Activated naive CD4-positive, alpha-beta T cell treated with anti-CD3 and anti-CD28 coated beads for 36 hours (primary cell): ENCODE results near the gene PTPN18. TPM values are rescaled to one million over a fixed set of nuclear protein-coding genes. Genes with fewer than 3 reads are reported as not detected.
A peak's percentile ranks its signal among the peaks of the same experiment; 100 is the strongest.

ENCODE experiments used
- CTCF ChIA-PET: fragments of 350-600 bp; sonication (Branson Sonifier 250); formaldehyde crosslinking; loops from one replicate; lab custom pipeline; 2021; ENCODE audit warnings: antibody characterized with exemption; lab: Charles Lee
- DNase-seq: peaks from one replicate; pipeline ENCODE4 v3.0.0-alpha.2; 2020
- H3K27ac Mint-ChIP-seq: one replicate; pipeline ENCODE4 v1.8.0; 2021; ENCODE audit warnings: mild to moderate bottlenecking, mixed read lengths
- H3K27me3 Mint-ChIP-seq: one replicate; pipeline ENCODE4 v1.8.0; 2021; ENCODE audit warnings: low read depth, mixed read lengths
- H3K36me3 Mint-ChIP-seq: one replicate; pipeline ENCODE4 v1.8.0; 2021; ENCODE audit warnings: low read depth, mixed read lengths
- H3K4me1 Mint-ChIP-seq: one replicate; pipeline ENCODE4 v1.8.0; 2021; ENCODE audit warnings: low read depth, mixed read lengths
- H3K4me3 Mint-ChIP-seq: one replicate; pipeline ENCODE4 v1.8.0; 2021; ENCODE audit warnings: mild to moderate bottlenecking, moderate library complexity, mixed read lengths
- H3K9me3 Mint-ChIP-seq: one replicate; pipeline ENCODE4 v1.8.0; 2021; ENCODE audit warnings: mixed read lengths
- intact Hi-C: fragments of 100-400 bp; cut with micrococcal nuclease; formaldehyde crosslinking; loops from one replicate; pipeline ENCODE4 v1.15.1; 2023
- total RNA-seq, 2 experiments: library from RNA; stranded (reverse); gene quantifications; one replicate each; pipeline ENCODE4 v1.2.3, GENCODE V29; 2021

The PTPN18 gene
- total RNA-seq, 2 experiments from 2014 or later = 24.7 to 25.3 TPM

- intact Hi-C loops = loop anchor here (10.0 kb wide), 3 partner anchors 354 to 1124 kb away; partner anchors contain the start of genes GPR148, MZT2A and PLEKHB2
- H3K4me1 Mint-ChIP-seq = peaks cover 29% of the 10 kb centered on the region
- CTCF ChIA-PET = interaction anchor here (1.0 to 2.4 kb wide), 2 partner anchors 28 to 427 kb away, joined by 3 to 7 read pairs; partner anchors contain the start of gene IMP4
- peak; percentile 62 for DNase-seq
- no peaks in the 10 kb centered on the region for H3K27me3 Mint-ChIP-seq
- H3K4me3 Mint-ChIP-seq = peak overlapping the region; percentile 86
- H3K36me3 Mint-ChIP-seq = peaks cover 30% of the 10 kb centered on the region
- no peaks in the 10 kb centered on the region for H3K9me3 Mint-ChIP-seq
- peak overlapping the region; percentile 93 for H3K27ac Mint-ChIP-seq
Observed at GRCh38 chr2:130370490-130370889, 14.6 kb downstream of the PTPN18 start.

GRCh38 chr2:130371723-130372054 lies 15.8 kb downstream of the PTPN18 start:
- Mint-ChIP-seq H3K27ac (peak overlapping the region; percentile 93), H3K9me3 (no peaks in the 10 kb centered on the region), H3K4me1 (peaks cover 41% of the 10 kb centered on the region), H3K27me3 (no peaks in the 10 kb centered on the region), H3K4me3 (peak overlapping the region; percentile 86), H3K36me3 (peaks cover 37% of the 10 kb centered on the region)
- CTCF ChIA-PET = interaction anchor here (2.4 kb wide), 1 partner anchor 29 kb away, joined by 7 read pairs; the partner anchor contains the start of gene IMP4
- intact Hi-C loops = loop anchor here (1.0 to 10.0 kb wide), 7 partner anchors 15 to 1123 kb away; partner anchors contain the start of genes GPR148, IMP4, MZT2A and PLEKHB2
- DNase-seq = no peak

DNA sequence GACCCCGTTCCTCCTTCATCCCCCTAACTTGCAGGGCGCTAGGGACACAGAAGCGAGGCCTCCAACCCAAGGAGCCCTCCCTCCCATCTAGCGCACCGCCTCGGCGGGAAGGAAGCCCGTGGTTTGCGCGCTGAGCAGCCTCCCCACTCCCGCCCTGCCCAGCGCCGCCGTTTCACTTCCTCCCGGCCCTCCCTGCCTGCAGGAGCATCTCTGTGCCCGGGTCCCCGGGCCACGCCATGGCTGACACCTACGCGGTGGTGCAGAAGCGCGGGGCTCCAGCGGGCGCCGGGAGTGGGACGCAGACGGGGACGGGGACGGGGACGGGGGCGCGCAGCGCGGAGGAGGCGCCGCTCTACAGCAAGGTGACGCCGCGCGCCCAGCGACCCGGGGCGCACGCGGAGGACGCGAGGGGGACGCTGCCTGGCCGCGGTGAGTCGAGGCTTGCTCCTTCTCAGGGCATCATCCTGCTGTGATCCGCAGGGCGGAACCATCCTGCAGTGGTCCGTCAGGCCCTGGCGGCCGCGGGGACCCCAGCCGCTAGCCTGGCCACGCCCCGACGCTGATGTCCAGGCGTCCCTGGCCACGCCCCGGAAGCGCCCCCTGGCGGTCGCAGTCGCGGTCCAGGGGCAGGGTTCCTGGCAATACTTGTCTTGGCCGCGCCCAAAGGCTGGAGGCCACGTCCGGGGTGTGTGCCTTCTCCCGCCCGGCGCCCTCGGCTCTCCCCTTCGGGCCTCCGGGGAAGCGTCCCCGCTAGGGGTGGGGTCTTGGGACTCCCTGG lies 16.4 kb downstream of the PTPN18 start:
- DNase-seq = peak; percentile 82
- Mint-ChIP-seq H3K27me3 (no peaks in the 10 kb centered on the region), H3K9me3 (no peaks in the 10 kb centered on the region), H3K4me1 (peaks cover 46% of the 10 kb centered on the region), H3K27ac (peak overlapping the region; percentile 93), H3K4me3 (peak overlapping the region; percentile 86), H3K36me3 (peaks cover 37% of the 10 kb centered on the region)
- CTCF ChIA-PET = interaction anchor here (0.8 to 1.4 kb wide), 5 partner anchors 10 to 30 kb away, joined by 3 to 9 read pairs (median 8); partner anchors contain the start of gene IMP4
- intact Hi-C loops = loop anchor here (1.0 to 10.0 kb wide), 5 partner anchors 16 to 1123 kb away; partner anchors contain the start of genes GPR148, IMP4, MZT2A and PLEKHB2

DNA sequence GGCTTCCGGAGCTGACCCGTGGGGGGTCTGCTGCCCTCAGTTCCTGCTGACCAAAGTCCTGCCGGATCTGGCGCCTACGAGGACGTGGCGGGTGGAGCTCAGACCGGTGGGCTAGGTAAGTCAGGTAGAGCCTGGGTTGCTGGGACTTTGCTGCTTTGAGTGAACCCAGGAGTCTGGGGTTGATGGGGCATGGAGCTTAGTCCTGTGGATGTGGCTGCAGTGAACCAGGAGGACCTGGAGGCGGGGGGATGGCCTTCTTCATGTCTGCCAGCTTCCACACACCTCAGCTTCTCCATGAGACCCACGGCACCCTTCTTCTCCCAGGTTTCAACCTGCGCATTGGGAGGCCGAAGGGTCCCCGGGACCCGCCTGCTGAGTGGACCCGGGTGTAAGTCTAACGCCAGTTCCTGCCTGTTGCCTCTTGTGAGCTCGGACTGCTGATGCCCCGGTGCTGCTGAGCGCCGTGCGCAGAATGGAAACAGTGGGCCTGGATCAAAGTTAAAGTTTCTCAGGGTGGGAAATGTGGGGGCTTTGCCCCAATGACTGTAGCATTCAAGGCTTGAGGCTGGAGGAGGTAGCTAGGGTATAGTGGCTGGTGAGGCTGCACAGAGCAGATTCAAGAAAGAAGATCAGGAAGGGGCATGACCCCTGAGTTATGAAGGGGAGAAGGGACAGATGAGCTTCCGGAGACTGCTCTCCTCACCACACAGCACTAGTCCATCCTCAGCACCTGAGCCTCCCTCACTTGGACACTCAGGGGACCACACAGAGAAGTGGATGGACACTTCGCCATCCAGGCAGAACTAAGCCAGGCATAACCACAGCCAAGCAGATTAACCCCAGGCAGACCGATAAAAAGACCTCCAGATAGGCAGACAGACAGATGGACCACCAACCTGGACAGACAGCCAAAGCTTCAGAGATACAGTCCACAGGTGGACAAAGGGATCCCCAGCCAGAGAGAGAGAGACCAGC lies 17.3 kb downstream of the PTPN18 start:
- intact Hi-C loops = loop anchor here (1.0 to 10.0 kb wide), 5 partner anchors 17 to 1122 kb away; partner anchors contain the start of genes GPR148, IMP4, MZT2A and PLEKHB2
- Mint-ChIP-seq H3K9me3 (no peaks in the 10 kb centered on the region), H3K4me3 (peak overlapping the region; percentile 86), H3K27me3 (no peaks in the 10 kb centered on the region), H3K27ac (peak overlapping the region; percentile 82), H3K36me3 (peaks cover 40% of the 10 kb centered on the region), H3K4me1 (peaks cover 52% of the 10 kb centered on the region)
- CTCF ChIA-PET = interaction anchor here (0.7 to 1.4 kb wide), 7 partner anchors 9 to 31 kb away, joined by 3 to 9 read pairs (median 4); partner anchors contain the start of gene IMP4
- DNase-seq = no peak

- peaks cover 40% of the 10 kb centered on the region for H3K36me3 Mint-ChIP-seq
Observed at GRCh38 chr2:130373808-130374365, 18.0 kb downstream of the PTPN18 start.

DNA sequence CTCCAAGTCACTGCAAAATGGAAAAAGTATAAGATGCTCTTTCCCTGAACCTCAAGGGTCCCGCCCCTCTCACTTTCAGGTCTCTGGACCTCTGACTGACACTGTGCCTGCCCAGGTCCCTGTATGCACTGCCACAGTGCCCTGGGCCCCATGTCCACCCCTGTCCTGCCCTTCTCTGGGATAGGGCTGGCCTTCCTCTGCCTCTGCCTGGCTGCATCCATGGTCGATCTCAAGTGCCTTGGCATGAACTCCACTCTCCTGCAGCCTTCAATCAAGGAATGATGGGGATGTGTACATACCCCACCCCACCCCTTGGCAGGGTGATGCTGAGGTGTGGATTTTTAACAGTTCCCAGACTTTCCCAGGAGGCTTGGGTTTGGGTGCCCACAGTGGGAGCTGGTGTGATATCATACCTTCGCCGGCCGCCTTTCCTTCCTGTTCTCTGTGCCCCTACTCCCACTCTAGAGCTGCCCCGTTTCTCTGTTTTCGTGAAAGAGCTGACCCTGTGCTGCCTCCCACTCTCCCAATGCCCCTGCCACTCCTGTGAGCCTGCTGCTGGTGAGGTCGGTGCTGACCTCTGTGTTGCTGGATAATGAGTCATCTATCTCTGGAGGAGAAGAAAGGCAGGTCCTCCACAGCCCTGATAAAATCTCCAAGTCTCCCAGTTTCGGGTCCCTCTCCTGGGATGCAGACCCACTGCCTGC lies 18.9 kb downstream of the PTPN18 start:
- H3K4me3 Mint-ChIP-seq = no peak overlapping the region

More at GRCh38 chr2:130373808-130374365, 18.0 kb downstream of the PTPN18 start:
- Mint-ChIP-seq H3K4me1 (peaks cover 55% of the 10 kb centered on the region), H3K4me3 (peak overlapping the region; percentile 34), H3K27ac (no peak overlapping the region), H3K27me3 (no peaks in the 10 kb centered on the region), H3K9me3 (no peaks in the 10 kb centered on the region)
- intact Hi-C loops = loop anchor here (10.0 kb wide), 3 partner anchors 351 to 1121 kb away; partner anchors contain the start of genes GPR148, MZT2A and PLEKHB2
- CTCF ChIA-PET = interaction anchor here (0.6 to 1.4 kb wide), 6 partner anchors 8 to 32 kb away, joined by 3 to 9 read pairs (median 4); partner anchors contain the start of gene IMP4
- DNase-seq = no peak

DNA sequence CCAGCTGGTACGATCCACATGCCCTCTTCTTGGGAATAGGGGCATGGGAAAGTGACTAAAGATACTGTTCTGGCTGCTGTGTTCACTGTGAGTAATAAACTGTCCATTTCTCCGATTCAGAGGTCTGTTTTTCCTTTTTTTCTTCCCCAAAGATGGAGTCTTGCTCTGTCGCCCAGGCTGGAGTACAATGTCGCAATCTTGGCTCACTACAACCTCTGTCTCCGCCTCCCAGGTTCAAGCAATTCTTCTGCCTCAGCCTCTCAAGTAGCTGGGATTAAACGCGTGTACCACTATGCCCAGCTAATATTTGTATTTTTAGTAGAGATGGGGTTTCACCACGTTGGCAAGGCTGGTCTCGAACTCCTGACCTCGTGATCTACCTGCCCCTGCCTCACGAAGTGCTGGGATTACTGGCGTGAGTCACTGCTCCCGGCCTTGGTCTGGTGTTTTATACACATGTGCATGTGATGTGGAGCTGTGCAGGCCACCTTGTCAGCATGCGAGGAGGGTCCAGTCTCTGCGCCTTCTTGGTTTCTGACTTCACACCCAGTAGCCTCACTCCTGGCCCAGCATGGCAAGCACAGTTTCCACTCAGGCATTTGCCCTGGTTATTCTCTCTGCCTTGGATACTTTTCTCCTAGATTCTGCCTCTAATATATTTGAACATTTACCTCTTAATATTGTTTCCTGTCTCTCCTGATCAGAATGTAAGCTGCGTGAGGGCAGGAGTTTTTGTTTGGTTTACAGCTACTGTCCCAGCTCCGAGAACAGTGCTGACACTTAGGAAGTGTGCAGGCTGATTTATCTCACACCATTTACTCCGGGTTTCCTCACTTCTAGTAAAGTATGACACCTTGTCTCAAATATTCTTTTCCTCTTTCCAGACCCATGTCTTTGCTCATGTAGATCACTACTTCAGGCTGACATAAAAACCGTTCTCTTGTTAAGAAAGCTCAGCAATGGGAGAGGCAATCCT lies 19.7 kb downstream of the PTPN18 start:
- no peak overlapping the region for H3K27ac Mint-ChIP-seq
- no peaks in the 10 kb centered on the region for H3K27me3 Mint-ChIP-seq
- no peaks in the 10 kb centered on the region for H3K9me3 Mint-ChIP-seq
- peaks cover 58% of the 10 kb centered on the region for H3K4me1 Mint-ChIP-seq
- H3K36me3 Mint-ChIP-seq = peaks cover 39% of the 10 kb centered on the region
- intact Hi-C loops = loop anchor here (10.0 kb wide), 3 partner anchors 349 to 1119 kb away; partner anchors contain the start of genes GPR148, MZT2A and PLEKHB2
- H3K4me3 Mint-ChIP-seq = no peak overlapping the region
- DNase-seq = no peak
- CTCF ChIA-PET = no interaction called here

More for the DNA sequence above, 18.9 kb downstream of the PTPN18 start:
- Mint-ChIP-seq H3K36me3 (peaks cover 42% of the 10 kb centered on the region), H3K9me3 (no peaks in the 10 kb centered on the region), H3K27me3 (no peaks in the 10 kb centered on the region), H3K27ac (no peak overlapping the region), H3K4me1 (peaks cover 61% of the 10 kb centered on the region)
- intact Hi-C loops = loop anchor here (10.0 kb wide), 3 partner anchors 350 to 1120 kb away; partner anchors contain the start of genes GPR148, MZT2A and PLEKHB2
- CTCF ChIA-PET = interaction anchor here (0.8 kb wide), 1 partner anchor 9 kb away, joined by 4 read pairs; no protein-coding TSS in a partner anchor
- DNase-seq = no peak

GRCh38 chr2:130376433-130377293 lies 20.8 kb downstream of the PTPN18 start:
- intact Hi-C loops = loop anchor here (10.0 kb wide), 3 partner anchors 348 to 1118 kb away; partner anchors contain the start of genes GPR148, MZT2A and PLEKHB2
- no peaks in the 10 kb centered on the region for H3K9me3 Mint-ChIP-seq
- H3K36me3 Mint-ChIP-seq = peaks cover 29% of the 10 kb centered on the region
- H3K4me3 Mint-ChIP-seq = no peak overlapping the region
- peaks cover 49% of the 10 kb centered on the region for H3K4me1 Mint-ChIP-seq
- CTCF ChIA-PET = no interaction called here
- peak overlapping the region; percentile 10 for H3K27ac Mint-ChIP-seq
- H3K27me3 Mint-ChIP-seq = no peaks in the 10 kb centered on the region
- DNase-seq = no peak

DNA sequence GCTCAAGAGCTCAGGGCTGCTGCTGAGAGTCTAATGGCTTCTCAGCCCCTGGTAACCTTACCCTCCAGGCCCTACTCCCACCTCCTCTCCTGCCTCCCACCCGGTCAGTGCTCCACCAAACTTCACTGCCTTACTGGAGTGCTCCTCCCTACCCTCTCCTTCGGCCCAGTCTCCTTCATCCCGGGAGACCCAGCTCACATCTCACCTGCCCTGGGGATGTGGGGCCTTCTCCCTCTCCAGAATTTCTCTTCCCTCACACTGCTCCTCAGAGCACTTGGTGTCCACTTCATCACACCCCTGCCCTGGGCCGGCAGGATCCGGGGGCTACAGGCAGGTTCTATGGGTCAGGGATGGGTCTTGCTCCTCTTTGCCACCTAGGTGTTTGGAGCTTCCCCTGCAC lies 21.6 kb downstream of the PTPN18 start:
- Mint-ChIP-seq H3K27ac (no peak overlapping the region), H3K4me3 (no peak overlapping the region), H3K9me3 (no peaks in the 10 kb centered on the region), H3K36me3 (peaks cover 28% of the 10 kb centered on the region), H3K4me1 (peaks cover 49% of the 10 kb centered on the region), H3K27me3 (no peaks in the 10 kb centered on the region)
- intact Hi-C loops = loop anchor here (10.0 kb wide), 3 partner anchors 347 to 1117 kb away; partner anchors contain the start of genes GPR148, MZT2A and PLEKHB2
- CTCF ChIA-PET = interaction anchor here (0.9 to 1.5 kb wide), 2 partner anchors 23 to 35 kb away, joined by 3 read pairs; partner anchors contain the start of gene IMP4
- no peak for DNase-seq
